Gastroesophageal sphincter (tissue), 4 donors: ENCODE measurements around the gene LGALS3BP. TPM values are rescaled to one million over a fixed set of nuclear protein-coding genes. Genes with fewer than 3 reads are reported as not detected.

Experiments
- ATAC-seq: fragments of 150-250 bp; one replicate; pipeline ENCODE4 v1.9.1; 2016; ENCODE audit warnings: mild to moderate bottlenecking, moderate library complexity
- H3K27ac ChIP-seq, 4 donors: fragments of 200-600 bp; sonication (generic) in 3 of 4; 1 replicate in 3 of 4; 2 replicates in 1 of 4; pipeline ENCODE4 v1.5.1; 2016 to 2019
- H3K27me3 ChIP-seq: fragments of 200-600 bp; sonication (generic); one replicate; pipeline ENCODE4 v1.5.1; 2019
- H3K36me3 ChIP-seq, 2 donors: fragments of 200-600 bp; sonication (generic); one replicate each; pipeline ENCODE4 v1.5.1; 2019; ENCODE audit warnings: control low read depth in 1 of 2
- H3K4me1 ChIP-seq, 3 donors: fragments of 200-600 bp; sonication (generic); 1 replicate in 2 of 3; 2 replicates in 1 of 3; pipeline ENCODE4 v1.5.1; 2016 to 2019; ENCODE audit warnings: control low read depth in 2 of 3
- H3K4me3 ChIP-seq, 2 donors: fragments of 200-600 bp; sonication (generic); one replicate each; pipeline ENCODE4 v1.5.1; 2019; ENCODE audit warnings: mild to moderate bottlenecking in 1 of 2, moderate library complexity in 1 of 2
- H3K9me3 ChIP-seq, 3 donors: fragments of 200-600 bp; sonication (generic); one replicate each; pipeline ENCODE4 v1.5.1; 2017 to 2019; ENCODE audit warnings: control low read depth in 2 of 3
- EP300 ChIP-seq: sonication (generic); formaldehyde crosslinking; IDR thresholded peaks from one replicate; pipeline ENCODE4 v1.6.1; 2017; ENCODE audit warnings: antibody characterized with exemption, mild to moderate bottlenecking
- POLR2A ChIP-seq, 2 donors: fragments of 450-650 bp; IDR thresholded peaks; one replicate each; pipeline ENCODE4 v1.6.1; 2017; ENCODE audit warnings: antibody characterized with exemption in 2 of 2, mild to moderate bottlenecking in 2 of 2, moderate library complexity in 1 of 2
- POLR2AphosphoS5 ChIP-seq: sonication (generic); formaldehyde crosslinking; IDR thresholded peaks from one replicate; pipeline ENCODE4 v1.6.1; 2017; ENCODE audit warnings: antibody characterized with exemption
- WGBS, 2 donors: methylation state at CpG; one replicate each; pipeline ENCODE4 v1.1.5; 2018; ENCODE audit warnings: low coverage in 1 of 2; 5-methylcytosine and 5-hydroxymethylcytosine counted together
- total RNA-seq, 4 donors: library from RNA; depleted of rRNA; stranded (reverse); fragments of >200 nt; gene quantifications; one replicate each; pipeline ENCODE4 v1.1.0, GENCODE V29; 2016
- TF ChIP-seq, protein P1 (sequence below), 4 experiments: fragments of 200-600 bp in 2 of 4; fragments of 450-650 bp in 2 of 4; sonication (generic) in 1 of 4; IDR thresholded peaks; one replicate each; pipeline ENCODE4 v1.5.1; 2017 to 2019; ENCODE audit warnings: antibody characterized with exemption in 4 of 4, mild to moderate bottlenecking in 2 of 4, moderate library complexity in 2 of 4

LGALS3BP gene
- total RNA-seq, 4 donors from 2014 or later = 101 to 260 (median 166) TPM

- ATAC-seq = no peak
- peaks cover 4 to 50% (median 23%) of the 10 kb centered on the region in 3 donors for H3K4me1 ChIP-seq
- TF ChIP-seq EP300 (no peak), POLR2A (IDR thresholded peaks at IDR 0.05) (no peak), POLR2AphosphoS5 (no peak)
- TF ChIP-seq, protein P1, sequence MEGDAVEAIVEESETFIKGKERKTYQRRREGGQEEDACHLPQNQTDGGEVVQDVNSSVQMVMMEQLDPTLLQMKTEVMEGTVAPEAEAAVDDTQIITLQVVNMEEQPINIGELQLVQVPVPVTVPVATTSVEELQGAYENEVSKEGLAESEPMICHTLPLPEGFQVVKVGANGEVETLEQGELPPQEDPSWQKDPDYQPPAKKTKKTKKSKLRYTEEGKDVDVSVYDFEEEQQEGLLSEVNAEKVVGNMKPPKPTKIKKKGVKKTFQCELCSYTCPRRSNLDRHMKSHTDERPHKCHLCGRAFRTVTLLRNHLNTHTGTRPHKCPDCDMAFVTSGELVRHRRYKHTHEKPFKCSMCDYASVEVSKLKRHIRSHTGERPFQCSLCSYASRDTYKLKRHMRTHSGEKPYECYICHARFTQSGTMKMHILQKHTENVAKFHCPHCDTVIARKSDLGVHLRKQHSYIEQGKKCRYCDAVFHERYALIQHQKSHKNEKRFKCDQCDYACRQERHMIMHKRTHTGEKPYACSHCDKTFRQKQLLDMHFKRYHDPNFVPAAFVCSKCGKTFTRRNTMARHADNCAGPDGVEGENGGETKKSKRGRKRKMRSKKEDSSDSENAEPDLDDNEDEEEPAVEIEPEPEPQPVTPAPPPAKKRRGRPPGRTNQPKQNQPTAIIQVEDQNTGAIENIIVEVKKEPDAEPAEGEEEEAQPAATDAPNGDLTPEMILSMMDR (IDR thresholded peaks at IDR 0.05) = no peak
- no peak overlapping the region for H3K27ac ChIP-seq
- H3K27me3 ChIP-seq = no peaks in the 10 kb centered on the region
- no peak overlapping the region for H3K4me3 ChIP-seq
- WGBS, 2 donors = 78% methylated on average over 17 of the region's 19 CpGs; no CpG with 5 or more reads in 1 of the 2 donors
- no peaks in the 10 kb centered on the region for H3K9me3 ChIP-seq
- peaks cover 0 to 14% of the 10 kb centered on the region in 2 donors for H3K36me3 ChIP-seq
Measured at GRCh38 chr17:79006794-79007503, 27.2 kb upstream of the LGALS3BP start.

DNA sequence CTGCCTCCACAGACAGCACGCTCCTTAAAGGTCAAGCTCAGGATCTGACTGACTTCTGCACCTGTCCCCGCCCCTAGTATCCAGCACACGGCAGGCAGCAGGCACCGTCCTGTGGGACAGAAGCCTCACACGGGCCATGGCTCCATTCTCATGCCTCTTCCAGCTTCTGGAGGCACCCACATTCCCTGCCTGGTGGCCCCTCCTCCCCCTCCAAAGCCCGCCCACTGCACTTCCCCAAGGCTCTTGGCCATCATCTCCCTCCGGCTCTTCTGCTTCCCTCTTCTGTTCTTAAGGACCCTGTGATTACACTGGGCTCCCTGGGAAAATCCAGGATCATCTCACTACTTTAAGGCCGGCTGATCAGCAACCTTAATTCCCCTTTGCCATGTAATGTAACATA lies 26.3 kb upstream of the LGALS3BP start:
- ATAC-seq = no peak
- Histone ChIP-seq H3K4me3 (no peak overlapping the region), H3K4me1 (peaks cover 4 to 50% (median 23%) of the 10 kb centered on the region in 3 donors), H3K27me3 (no peaks in the 10 kb centered on the region), H3K36me3 (peaks cover 0 to 14% of the 10 kb centered on the region in 2 donors), H3K27ac (no peak overlapping the region), H3K9me3 (no peaks in the 10 kb centered on the region)
- TF ChIP-seq POLR2A (IDR thresholded peaks at IDR 0.05) = no peak
- WGBS, 2 donors = 90 to 95% methylated on average over 2 to 4 of the region's 8 CpGs

DNA sequence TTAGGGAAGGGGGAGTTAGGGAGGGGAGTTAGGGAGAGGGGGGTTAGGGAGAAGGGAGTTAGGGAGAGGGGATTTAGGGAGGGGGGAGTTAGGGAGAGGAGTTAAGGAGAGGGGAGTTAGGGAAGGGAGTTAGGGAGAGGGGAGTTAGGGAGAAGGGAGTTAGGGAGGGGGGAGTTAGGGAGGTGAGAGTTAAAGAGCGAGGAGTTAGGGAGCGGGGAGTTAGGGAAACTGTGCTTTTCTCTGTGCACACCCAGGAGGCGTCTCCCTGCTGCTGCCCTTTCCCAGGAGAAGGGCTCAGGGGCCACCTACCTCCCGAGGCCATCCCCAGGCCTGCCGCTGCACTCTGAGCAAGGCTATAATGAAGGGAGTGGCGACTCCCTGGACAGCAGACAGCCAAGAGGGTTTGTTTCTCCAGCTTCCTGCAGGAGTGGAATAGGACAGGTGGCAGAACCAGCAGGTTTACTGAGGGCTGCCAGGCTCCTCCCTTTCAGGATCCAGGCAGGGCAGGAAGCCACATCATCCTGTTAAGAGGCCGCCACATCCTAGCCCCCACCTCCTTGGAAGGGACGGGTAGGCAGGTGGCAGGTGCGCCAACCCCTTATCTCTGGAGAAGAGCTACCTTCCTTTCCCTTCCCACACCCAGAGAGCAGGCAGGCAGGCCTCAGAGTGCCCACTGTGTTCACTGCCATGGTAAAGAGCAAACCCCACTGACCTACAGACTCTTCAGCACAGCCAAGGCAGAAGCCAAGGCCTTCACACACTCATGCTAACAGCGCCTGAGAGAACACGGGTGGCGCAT lies 25.5 kb upstream of the LGALS3BP start:
- no peaks in the 10 kb centered on the region for H3K27me3 ChIP-seq
- TF ChIP-seq POLR2AphosphoS5 (no peak), EP300 (no peak), POLR2A (IDR thresholded peaks at IDR 0.05) (no peak)
- TF ChIP-seq, protein P1 (IDR thresholded peaks at IDR 0.05) = no peak
- H3K4me3 ChIP-seq = no peak overlapping the region
- peaks cover 0 to 14% of the 10 kb centered on the region in 2 donors for H3K36me3 ChIP-seq
- H3K4me1 ChIP-seq = peaks cover 4 to 46% (median 21%) of the 10 kb centered on the region in 3 donors
- ATAC-seq = no peak
- H3K27ac ChIP-seq = no peak overlapping the region
- WGBS, 2 donors = 83 to 84% methylated on average over 3 to 7 of the region's 12 CpGs
- H3K9me3 ChIP-seq = no peaks in the 10 kb centered on the region

DNA sequence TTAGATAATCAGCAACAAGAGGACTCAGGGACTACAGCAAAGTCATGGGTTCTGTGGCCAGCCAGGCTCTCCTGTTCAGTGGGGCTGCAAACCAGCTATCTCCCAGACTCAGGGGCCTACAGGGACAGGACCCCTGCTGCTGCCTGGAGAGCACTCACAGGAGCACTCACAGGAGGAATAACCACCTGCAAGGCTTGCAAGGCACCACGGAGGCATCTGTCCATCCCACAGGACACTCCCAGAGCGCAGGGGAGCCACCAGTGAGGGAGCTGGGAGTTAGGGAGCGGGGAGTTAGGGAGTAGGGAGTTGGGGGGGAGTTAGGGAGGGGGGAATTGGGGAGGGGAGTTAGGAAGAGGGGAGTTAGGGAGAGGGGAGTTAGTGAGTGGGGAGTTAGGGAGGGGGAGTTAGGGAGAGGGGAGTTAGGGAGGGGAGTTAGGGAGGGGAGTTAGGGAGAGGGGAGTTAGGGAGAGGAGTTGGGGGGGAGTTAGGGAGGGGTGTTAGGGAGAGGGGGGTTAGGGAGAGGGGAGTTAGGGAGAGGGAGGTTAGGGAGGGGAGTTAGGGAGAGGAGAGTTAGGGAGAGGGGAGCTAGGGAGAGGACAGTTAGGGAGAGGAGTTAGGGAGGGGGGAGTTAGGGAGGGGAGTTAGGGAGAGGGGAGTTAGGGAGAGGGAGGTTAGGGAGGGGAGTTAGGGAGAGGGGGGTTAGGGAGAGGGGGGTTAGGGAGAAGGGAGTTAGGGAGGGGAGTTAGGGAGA lies 24.1 kb upstream of the LGALS3BP start:
- Histone ChIP-seq H3K27me3 (no peaks in the 10 kb centered on the region), H3K4me1 (peaks cover 4 to 40% (median 18%) of the 10 kb centered on the region in 3 donors), H3K9me3 (no peaks in the 10 kb centered on the region), H3K4me3 (no peak overlapping the region), H3K36me3 (peaks cover 0 to 25% of the 10 kb centered on the region in 2 donors), H3K27ac (no peak overlapping the region)
- no peak for ATAC-seq
- no CpG with 5 or more reads among the region's 3 CpGs for WGBS, 2 donors
- no peak for TF ChIP-seq EP300
- TF ChIP-seq, protein P1 (IDR thresholded peaks at IDR 0.05) = no peak
- TF ChIP-seq POLR2AphosphoS5 = no peak
- TF ChIP-seq POLR2A (IDR thresholded peaks at IDR 0.05) = no peak
